Stimulated activated CD8-positive, alpha-beta memory T cell treated with anti-CD3 and anti-CD28 coated beads, Interleukin-4, amount 100 ng/mL, for 4 hours (primary cell): Measurements from ENCODE around the gene GSTM1.

Experiments used
- DNase-seq, 2 donors: peaks; one replicate each; pipeline ENCODE4 v3.0.0-alpha.2; 2020; ENCODE audit warnings: low read depth in 2 of 2, low spot score in 1 of 2

GSTM1 gene

GRCh38 chr1:109687641-109688499 lies at the start of gene GSTM1:
Gene GSTM1 (plus strand): TSS chr1:109687817. CDS start chr1:109687874, 57 bp downstream.
- DNase-seq = peak in 1 of 2 donors; percentile 68

DNA sequence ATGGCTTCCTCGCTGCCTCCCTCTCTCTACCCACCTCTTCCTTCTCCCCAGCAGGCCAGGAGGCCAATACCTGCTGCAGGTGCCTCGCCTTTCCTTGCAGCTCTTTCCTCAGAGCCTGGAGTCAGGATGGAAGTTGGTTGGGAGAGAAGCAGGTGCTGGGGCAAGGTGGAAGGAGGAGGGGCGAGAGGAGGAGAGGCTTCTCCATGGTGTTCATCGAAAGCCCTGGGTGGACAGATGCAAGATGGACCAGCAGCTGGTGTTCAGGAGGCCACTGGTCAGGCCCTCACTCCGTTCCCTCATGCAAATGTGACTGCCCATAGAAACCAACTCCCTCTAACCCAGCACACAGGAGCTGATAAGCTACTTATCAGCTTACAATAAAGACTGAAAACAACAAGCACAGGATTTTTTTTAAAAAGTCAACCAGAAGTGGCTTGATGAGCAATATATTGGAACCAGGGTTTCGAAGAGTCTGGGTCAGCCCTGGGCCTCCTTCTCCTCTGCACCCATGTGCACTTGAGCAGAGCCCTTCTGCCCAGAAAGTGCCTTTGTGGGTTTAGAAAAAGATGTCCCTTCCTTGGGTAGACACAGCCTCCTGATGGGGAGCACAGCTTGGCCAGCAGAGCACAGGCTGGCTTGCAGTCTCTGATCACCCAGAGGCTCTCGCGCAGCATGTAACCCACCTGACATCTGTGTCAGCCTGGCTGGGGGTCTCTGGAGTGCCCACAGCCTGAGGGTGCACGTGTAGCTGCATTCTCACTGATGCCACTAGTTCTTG lies 48.4 kb upstream of the GSTM1 start:
- no peak for DNase-seq

GRCh38 chr1:109639841-109640184 lies 47.8 kb upstream of the GSTM1 start:
- no peak for DNase-seq

DNA sequence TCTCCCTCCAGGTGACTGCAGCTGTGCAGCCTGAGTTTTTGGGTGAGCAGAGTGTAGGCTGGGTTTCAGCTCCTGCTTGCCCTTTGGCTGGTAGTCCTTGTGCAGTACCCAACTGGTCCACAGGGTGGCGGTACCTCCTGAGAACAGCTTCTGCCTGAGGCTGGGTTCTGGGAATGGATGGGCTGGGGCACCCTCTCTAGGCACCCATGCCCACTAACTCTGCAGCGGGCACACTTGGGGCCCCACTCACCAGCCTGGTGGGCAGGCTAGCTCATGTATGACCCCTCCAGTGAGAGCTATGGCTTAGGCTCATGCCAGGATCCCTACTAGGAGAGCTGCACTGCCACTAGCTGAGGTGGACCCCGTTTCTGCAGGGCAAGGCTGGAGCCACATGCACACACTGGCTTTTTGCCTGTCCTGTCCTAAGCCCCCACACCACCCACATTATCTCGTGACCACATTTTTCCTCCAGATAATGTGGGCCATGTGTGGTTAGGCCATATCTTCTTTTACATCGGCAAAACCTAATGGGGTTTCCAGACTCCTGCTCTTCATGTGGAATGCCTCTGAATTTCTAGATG lies 47.2 kb upstream of the GSTM1 start:
- DNase-seq = peak; percentile 72 to 95

DNA sequence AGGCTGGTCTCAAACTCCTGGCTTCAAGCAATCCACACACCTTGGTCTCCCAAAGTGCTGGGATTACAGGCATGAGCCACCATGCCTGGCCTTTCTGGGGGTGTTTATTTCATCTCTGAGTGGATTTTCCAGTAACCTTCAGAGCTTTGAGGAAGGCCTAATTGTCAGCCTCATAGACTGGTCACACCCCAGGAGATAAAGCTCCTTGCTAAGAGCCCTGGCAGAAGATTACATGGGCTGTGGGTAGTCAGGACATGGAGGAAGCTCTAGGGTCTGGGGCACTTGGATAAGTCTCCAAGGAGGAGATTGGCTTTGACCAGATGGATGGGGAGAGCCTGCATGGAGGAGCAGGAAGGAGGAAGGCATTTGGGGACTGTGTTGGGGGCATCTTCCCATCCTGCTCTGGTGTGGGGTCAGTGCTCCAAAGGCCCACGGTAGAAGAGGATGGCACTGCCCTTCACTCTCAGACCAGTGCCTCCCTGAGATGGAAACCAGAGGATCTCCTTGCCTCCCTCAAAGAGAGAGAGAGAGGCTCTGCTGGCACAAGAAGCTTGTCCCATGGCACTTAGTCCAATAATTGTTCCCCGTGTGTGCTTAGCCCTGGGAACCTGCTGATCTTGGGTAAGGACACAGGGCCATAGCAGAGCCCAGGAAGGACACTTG lies 46.4 kb upstream of the GSTM1 start:
- DNase-seq = no peak

DNA sequence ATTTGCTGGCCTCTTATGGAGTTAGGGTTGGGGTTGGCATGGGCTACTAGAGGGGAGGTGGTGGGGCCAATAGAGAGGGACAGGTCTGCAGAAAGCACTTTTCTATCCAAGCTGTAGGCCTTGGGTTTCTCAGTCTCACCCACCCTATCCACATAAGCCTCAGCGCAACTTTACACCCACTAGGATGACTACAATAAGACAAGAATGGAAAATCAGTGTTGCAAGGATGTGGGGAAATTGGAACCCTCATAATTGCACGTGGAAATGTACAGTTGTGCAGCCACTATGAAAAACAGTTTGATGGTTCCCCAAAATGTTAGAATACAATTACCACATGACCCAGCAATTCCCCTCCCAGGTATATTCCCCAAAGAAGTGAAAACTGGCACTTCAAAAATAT lies 45.8 kb upstream of the GSTM1 start:
- DNase-seq = no peak

GRCh38 chr1:109642626-109643025 lies 45.0 kb upstream of the GSTM1 start:
- DNase-seq = no peak

DNA sequence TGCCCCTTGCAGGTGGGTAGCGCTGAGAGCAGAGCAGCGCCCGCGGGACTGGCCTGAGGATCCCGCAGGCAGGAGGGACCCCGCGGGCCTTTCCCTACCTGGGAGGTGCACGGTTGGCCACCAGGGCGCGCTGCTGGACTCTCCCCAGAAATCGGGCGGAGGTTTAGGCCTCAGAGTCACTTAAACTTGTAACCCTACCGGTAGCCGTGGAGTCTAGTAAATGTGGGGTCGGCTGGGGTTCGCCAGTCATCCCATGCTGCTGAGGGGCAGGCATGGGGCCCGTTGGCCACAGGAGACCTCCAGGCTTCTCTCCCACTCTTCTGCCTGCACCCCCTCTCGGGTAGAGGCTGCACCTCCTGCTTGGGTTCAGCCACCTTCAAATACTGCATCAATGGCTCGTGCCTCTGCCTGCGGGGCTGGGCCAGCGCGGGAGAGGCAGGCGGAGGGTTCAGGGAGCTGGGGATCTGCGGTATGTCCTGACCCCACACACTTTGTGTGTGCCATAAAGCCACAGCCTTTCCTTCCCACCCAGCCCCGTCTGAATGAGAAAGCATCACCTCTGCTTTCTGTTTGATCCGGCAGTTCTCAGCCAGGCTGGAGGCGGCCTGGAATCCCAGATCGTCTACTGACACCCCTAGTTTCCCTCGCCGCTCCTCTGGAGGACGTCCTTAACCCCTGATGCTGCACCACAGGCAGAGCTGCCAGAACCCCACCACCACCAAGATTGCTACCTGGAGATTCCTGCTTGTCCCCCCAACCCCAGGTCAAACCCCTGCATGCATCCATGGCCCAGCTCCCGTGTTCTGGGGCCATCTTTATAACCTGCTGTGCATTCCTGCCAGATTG lies 44.0 kb upstream of the GSTM1 start:
- DNase-seq = peak; percentile 74 to 78

DNA sequence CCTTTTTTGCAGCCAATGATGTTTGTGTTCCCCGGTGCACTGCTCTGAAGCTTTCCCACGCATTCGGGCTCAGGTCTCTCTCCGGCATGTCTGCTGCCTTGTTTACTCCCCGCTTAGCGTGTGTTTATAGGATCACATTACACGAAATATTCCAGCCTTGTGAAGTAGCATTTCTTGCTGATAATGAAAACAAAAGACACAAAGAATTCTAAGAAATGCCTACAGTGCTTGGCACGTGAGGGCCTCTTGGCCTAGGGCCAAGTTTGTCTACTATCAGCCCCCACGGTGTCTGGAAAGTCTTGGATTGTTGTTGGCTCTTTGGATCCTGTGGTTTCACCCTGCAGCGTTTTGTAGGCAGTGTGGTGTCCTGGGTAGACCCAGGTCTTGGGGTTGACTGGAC lies 42.9 kb upstream of the GSTM1 start:
- DNase-seq = no peak

GRCh38 chr1:109649491-109649914 lies 38.1 kb upstream of the GSTM1 start:
- DNase-seq = no peak

DNA sequence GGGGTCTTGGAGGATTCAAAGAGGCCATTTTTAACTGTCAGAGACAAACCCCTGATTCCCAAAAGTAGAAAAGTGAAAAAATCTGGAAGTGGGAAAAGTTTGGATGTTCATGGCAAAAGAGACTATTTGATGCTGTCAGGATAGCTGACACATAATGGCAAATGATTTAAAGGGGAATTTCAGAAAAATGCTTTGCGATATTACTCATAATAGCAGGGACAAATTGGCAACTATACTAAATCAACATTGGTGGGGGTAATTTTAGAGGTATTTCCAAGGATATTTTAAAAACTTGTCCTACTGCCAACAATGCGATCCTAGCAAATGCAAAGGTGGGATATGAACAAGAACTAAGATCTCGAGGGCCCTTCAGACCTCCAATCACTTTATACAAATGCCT lies 37.0 kb upstream of the GSTM1 start:
- no peak for DNase-seq

DNA sequence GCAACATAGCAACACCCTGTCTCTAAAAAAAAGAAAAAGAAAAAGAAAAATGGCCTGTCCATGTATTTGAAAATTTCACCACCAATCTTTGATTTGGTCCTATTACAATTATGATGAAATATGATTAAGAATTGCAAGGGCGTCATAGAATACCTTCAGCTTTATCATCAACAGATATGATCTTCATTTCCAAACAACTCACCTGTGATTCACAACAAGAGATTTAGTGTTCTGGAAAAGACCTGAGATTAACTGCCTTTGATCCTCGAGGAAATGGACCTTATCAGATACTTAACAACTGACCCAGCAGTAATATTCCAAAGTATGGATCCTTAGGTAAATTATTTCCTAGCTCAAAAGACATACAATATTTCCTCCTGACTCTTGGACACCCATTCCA lies 35.2 kb upstream of the GSTM1 start:
- no peak for DNase-seq

- DNase-seq = no peak
Observed at GRCh38 chr1:109653306-109653705, 34.3 kb upstream of the GSTM1 start.

GRCh38 chr1:109654519-109654918 lies 33.1 kb upstream of the GSTM1 start:
- DNase-seq = no peak

DNA sequence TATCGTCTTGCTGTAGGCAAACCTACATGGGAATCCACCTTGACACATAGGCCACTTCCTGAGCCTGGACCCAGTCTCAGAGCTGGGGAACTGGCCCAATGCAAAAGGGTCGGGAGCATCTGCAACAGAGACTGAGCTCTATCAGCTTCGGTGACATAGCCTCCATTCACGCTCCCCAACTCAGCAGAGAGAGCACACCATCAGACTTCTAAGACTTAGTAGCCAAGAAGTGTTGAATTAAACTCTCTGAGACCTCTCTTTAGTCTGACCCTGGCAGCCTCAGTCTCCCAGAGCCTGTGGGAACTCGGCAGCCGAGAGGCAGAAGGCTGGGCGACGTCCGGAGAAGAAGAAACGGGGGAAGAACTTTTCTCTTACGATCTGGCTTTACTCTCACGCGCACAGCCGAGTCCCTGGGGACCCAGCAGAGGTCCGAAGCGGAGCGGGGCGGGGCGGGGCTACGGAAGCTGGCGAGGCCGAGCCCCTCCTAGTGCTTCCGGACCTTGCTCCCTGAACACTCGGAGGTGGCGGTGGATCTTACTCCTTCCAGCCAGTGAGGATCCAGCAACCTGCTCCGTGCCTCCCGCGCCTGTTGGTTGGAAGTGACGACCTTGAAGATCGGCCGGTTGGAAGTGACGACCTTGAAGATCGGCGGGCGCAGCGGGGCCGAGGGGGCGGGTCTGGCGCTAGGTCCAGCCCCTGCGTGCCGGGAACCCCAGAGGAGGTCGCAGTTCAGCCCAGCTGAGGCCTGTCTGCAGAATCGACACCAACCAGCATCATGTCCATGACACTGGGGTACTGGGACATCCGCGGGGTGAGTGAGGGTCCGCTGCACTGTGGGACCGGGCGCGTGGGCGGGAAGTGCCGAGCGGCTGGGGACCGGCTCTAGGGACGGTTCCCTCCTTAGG lies 31.8 kb upstream of the GSTM1 start, which contains the start of gene GSTM4:
GSTM4 (plus strand) TSS at position 485 of the 905 bp plus-strand sequence; CDS start at position 776, 291 bp downstream.
- DNase-seq = peak; percentile 27 to 40

- DNase-seq = no peak
Observed at GRCh38 chr1:109657395-109657794, 30.2 kb upstream of the GSTM1 start.

- DNase-seq = no peak
Observed at GRCh38 chr1:109657970-109658369, 29.6 kb upstream of the GSTM1 start.

DNA sequence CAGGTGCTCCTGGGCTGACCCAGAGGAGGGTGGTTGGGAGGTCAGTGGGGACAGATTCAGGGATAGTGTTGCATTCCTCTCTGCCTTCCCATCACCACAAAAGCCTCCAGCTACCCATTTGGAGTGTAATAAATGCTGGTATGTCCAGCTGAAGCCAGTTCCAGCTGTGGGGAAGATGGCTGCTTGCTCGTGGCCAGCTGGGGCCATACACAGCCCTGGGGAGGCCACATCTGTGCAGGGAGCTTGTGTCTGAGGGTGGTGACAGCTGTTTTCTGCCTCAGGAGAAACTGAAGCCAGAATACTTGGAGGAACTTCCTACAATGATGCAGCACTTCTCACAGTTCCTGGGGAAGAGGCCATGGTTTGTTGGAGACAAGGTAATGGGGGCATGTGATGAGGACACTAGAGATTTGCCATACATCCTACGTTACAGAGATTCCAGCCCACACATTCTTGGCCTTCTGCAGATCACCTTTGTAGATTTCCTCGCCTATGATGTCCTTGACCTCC lies 29.0 kb upstream of the GSTM1 start:
- DNase-seq = no peak

GRCh38 chr1:109659145-109659544 lies 28.5 kb upstream of the GSTM1 start:
- DNase-seq = no peak
